Panc1 (cell line): ENCODE measurements around the gene MAP2K5. TPM values are rescaled to one million over a fixed set of nuclear protein-coding genes. Genes with fewer than 3 reads are reported as not detected.

Experiments used
- ATAC-seq: fragments of 200-7000 bp; cut with Tn5 transposase; 2 replicates; pipeline ENCODE4 v1.9.1; 2020; ENCODE audit warnings: mild to moderate bottlenecking, moderate library complexity
- BruUV-seq: library from RNA; stranded (reverse); fragments of 400-500 nt; replicated peaks from 2 replicates; lab custom pipeline; 2021; lab: Mats Ljungman, UMichigan
- CTCF ChIA-PET: fragments of 300-600 bp; sonication (Branson Sonifier 250); formaldehyde crosslinking; loops from one replicate; lab custom pipeline; 2022; ENCODE audit warnings: antibody characterized with exemption; lab: Charles Lee
- POLR2A ChIA-PET: fragments of 300-600 bp; sonication (Branson Sonifier 250); formaldehyde crosslinking; loops from one replicate; lab custom pipeline; 2022; ENCODE audit warnings: antibody characterized with exemption; lab: Charles Lee
- DNase-seq: peaks from one replicate; pipeline ENCODE4 v3.0.0-alpha.2; 2010; ENCODE audit warnings: low read depth, low spot score
- H3K27ac ChIP-seq: 2 replicates; pipeline ENCODE4 v1.5.1; 2011; ENCODE audit warnings: mild to moderate bottlenecking, low read length, inconsistent platforms
- H3K27me3 ChIP-seq: fragments of 200-500 bp; sonication (Bioruptor generic); 2 replicates; pipeline ENCODE4 v1.6.0; 2014; ENCODE audit warnings: low read length, inconsistent platforms; ENCODE audit not compliant: control insufficient read depth, insufficient read depth
- H3K36me3 ChIP-seq: fragments of 200-500 bp; sonication (Bioruptor generic); 2 replicates; pipeline ENCODE4 v1.5.1; 2014; ENCODE audit warnings: inconsistent platforms, mild to moderate bottlenecking, low read length, moderate library complexity; ENCODE audit not compliant: control insufficient read depth, insufficient read depth
- H3K4me1 ChIP-seq: 2 replicates; pipeline ENCODE4 v1.5.1; 2011; ENCODE audit warnings: inconsistent platforms, mild to moderate bottlenecking, low read length, moderate library complexity; ENCODE audit not compliant: control insufficient read depth, insufficient read depth
- H3K4me3 ChIP-seq, 2 experiments: 2 replicates each; pipeline ENCODE4 v1.5.1; 2011 to 2012; ENCODE audit warnings: low read depth in 2 of 2, low read length in 2 of 2, mild to moderate bottlenecking in 2 of 2, inconsistent platforms in 1 of 2, moderate library complexity in 1 of 2
- H3K9me3 ChIP-seq: fragments of 200-500 bp; sonication (Bioruptor generic); 2 replicates; pipeline ENCODE4 v1.5.1; 2014; ENCODE audit warnings: low read depth, mild to moderate bottlenecking, inconsistent platforms, low read length, moderate library complexity; ENCODE audit not compliant: control insufficient read depth, insufficient read depth
- POLR2AphosphoS5 ChIP-seq: IDR thresholded peaks from 2 replicates; pipeline ENCODE4 v1.6.1; 2012; ENCODE audit warnings: mild to moderate bottlenecking, low read depth, low read length, moderate library complexity
- REST ChIP-seq, 2 experiments: IDR thresholded peaks; 2 replicates each; pipeline ENCODE4 v1.6.1; 2011 to 2012; ENCODE audit warnings: low read depth in 2 of 2, control low read depth in 1 of 2, low read length in 1 of 2, mild to moderate bottlenecking in 1 of 2, moderate library complexity in 1 of 2; ENCODE audit not compliant: insufficient read depth in 1 of 2
- SIN3A ChIP-seq: IDR thresholded peaks from 2 replicates; pipeline ENCODE4 v1.6.1; 2012; ENCODE audit warnings: low read depth, mild to moderate bottlenecking, low read length, moderate library complexity, borderline replicate concordance; ENCODE audit not compliant: insufficient read depth
- TCF7L2 ChIP-seq: IDR thresholded peaks from 2 replicates; pipeline ENCODE4 v1.6.1; 2011; ENCODE audit warnings: mild to moderate bottlenecking, low read depth, low read length, inconsistent platforms
- in situ Hi-C: cut with HindIII; loops from 2 replicates; pipeline ENCODE4 v1.10.0; 2016; ENCODE audit warnings: low sequenced_read_pairs, low pct_unique_long_range_greater_than_20kb
- intact Hi-C: fragments of 100-400 bp; cut with micrococcal nuclease; formaldehyde crosslinking; loops from one replicate; pipeline ENCODE4 v1.10.0; 2022; ENCODE audit not compliant: unreplicated experiment
- total RNA-seq: library from RNA; stranded (reverse); gene quantifications from one replicate; pipeline ENCODE4 v1.2.1, GENCODE V29; 2021; ENCODE audit not compliant: unreplicated experiment
- TF ChIP-seq, protein P1 (sequence below): fragments of 450-650 bp; IDR thresholded peaks from 2 replicates; pipeline ENCODE4 v1.5.1; 2017; ENCODE audit warnings: mild to moderate bottlenecking

Gene MAP2K5
- total RNA-seq, 1 experiment from 2014 or later = 18.3 TPM

DNA sequence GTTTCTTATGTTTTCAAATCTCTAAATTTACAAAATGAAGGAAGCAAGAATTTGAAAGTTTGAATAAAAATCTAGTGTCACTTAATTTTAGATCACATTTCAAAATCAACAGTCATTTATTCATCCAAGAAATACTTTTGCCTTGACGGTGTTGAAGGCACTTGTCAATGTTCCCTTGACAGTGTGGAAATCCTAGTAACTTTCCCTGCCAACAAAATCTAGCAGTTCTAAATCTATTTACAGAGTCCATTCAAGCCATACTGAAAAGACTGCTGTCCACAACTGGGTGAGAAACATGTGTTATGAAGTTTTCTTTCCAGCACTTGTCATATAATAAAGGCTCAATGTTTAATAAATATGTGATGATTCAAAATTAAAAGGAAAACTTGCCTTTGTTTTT lies 8.6 kb upstream of the MAP2K5 start:
- Histone ChIP-seq H3K4me1 (no peaks in the 10 kb centered on the region), H3K4me3 (no peak overlapping the region), H3K27ac (no peak overlapping the region), H3K9me3 (no peaks in the 10 kb centered on the region), H3K36me3 (no peaks in the 10 kb centered on the region), H3K27me3 (no peaks in the 10 kb centered on the region)
- ATAC-seq = no peak
- ChIA-PET POLR2A (no interaction called here), CTCF (no interaction called here)
- BruUV-seq = no TSS peak
- DNase-seq = no peak
- intact Hi-C loops = no loop called here
- TF ChIP-seq TCF7L2 (no peak), SIN3A (no peak), REST (IDR thresholded peaks at IDR 0.05; ENCODE audit: insufficient read depth in 1 of 2, low read depth in 2 of 2, low read length in 1 of 2) (no peak), POLR2AphosphoS5 (no peak)
- TF ChIP-seq, protein P1, sequence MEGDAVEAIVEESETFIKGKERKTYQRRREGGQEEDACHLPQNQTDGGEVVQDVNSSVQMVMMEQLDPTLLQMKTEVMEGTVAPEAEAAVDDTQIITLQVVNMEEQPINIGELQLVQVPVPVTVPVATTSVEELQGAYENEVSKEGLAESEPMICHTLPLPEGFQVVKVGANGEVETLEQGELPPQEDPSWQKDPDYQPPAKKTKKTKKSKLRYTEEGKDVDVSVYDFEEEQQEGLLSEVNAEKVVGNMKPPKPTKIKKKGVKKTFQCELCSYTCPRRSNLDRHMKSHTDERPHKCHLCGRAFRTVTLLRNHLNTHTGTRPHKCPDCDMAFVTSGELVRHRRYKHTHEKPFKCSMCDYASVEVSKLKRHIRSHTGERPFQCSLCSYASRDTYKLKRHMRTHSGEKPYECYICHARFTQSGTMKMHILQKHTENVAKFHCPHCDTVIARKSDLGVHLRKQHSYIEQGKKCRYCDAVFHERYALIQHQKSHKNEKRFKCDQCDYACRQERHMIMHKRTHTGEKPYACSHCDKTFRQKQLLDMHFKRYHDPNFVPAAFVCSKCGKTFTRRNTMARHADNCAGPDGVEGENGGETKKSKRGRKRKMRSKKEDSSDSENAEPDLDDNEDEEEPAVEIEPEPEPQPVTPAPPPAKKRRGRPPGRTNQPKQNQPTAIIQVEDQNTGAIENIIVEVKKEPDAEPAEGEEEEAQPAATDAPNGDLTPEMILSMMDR = no peak
- in situ Hi-C loops = no loop called here

- no peak overlapping the region for H3K27ac ChIP-seq
- H3K4me1 ChIP-seq = no peaks in the 10 kb centered on the region
- DNase-seq (no peak), ATAC-seq (no peak)
- no peak overlapping the region for H3K4me3 ChIP-seq
- H3K36me3 ChIP-seq = no peaks in the 10 kb centered on the region
- POLR2A ChIA-PET = no interaction called here
- no peak for TF ChIP-seq REST (IDR thresholded peaks at IDR 0.05; ENCODE audit: insufficient read depth in 1 of 2, low read depth in 2 of 2, low read length in 1 of 2)
- no peak for TF ChIP-seq SIN3A
- no peak for TF ChIP-seq POLR2AphosphoS5
- TF ChIP-seq, protein P1 = no peak
- no peak for TF ChIP-seq TCF7L2
- CTCF ChIA-PET = no interaction called here
- H3K9me3 ChIP-seq = no peaks in the 10 kb centered on the region
- no TSS peak for BruUV-seq
- in situ Hi-C loops = no loop called here
- H3K27me3 ChIP-seq = no peaks in the 10 kb centered on the region
- intact Hi-C loops = no loop called here
Measured at GRCh38 chr15:67534360-67534759, 8.1 kb upstream of the MAP2K5 start.
